HEK293T (cell line): ENCODE results near the gene RBM4B.

Experiments used
- CTCF ChIA-PET: fragments of 350-600 bp; formaldehyde crosslinking; extraction: SDS; loops from one replicate; lab custom pipeline; 2021; ENCODE audit warnings: antibody characterized with exemption, inconsistent platforms; lab: Yijun Ruan, JAX
- POLR2A ChIA-PET: fragments of 350-600 bp; formaldehyde crosslinking; extraction: SDS; loops from one replicate; lab custom pipeline; 2020; ENCODE audit warnings: antibody characterized with exemption, inconsistent platforms; lab: Yijun Ruan, JAX
- DNase-seq: peaks from one replicate; pipeline ENCODE4 v3.0.0; 2012; ENCODE audit warnings: mixed read lengths; ENCODE audit errors: extremely low spot score
- ARNT ChIP-seq: fragments of 450-650 bp; IDR thresholded peaks from 2 replicates; pipeline ENCODE4 v1.6.1; 2017; ENCODE audit warnings: mild to moderate bottlenecking
- BHLHE40 ChIP-seq: fragments of 450-650 bp; IDR thresholded peaks from 2 replicates; pipeline ENCODE4 v1.6.1; 2016; ENCODE audit warnings: mild to moderate bottlenecking, moderate library complexity, borderline replicate concordance
- CTBP1 ChIP-seq: fragments of 450-650 bp; IDR thresholded peaks from 2 replicates; pipeline ENCODE4 v1.6.1; 2016; ENCODE audit warnings: borderline replicate concordance
- ELF4 ChIP-seq: fragments of 450-650 bp; IDR thresholded peaks from 2 replicates; pipeline ENCODE4 v1.6.1; 2017; ENCODE audit warnings: antibody characterized with exemption
- FOXA1 ChIP-seq: fragments of 450-650 bp; IDR thresholded peaks from 2 replicates; pipeline ENCODE4 v1.6.1; 2016; ENCODE audit warnings: mild to moderate bottlenecking
- FOXK2 ChIP-seq: fragments of 450-650 bp; IDR thresholded peaks from 2 replicates; pipeline ENCODE4 v1.6.1; 2016; ENCODE audit warnings: mild to moderate bottlenecking
- FOXM1 ChIP-seq: fragments of 450-650 bp; IDR thresholded peaks from 2 replicates; pipeline ENCODE4 v1.6.1; 2017; ENCODE audit warnings: mild to moderate bottlenecking, borderline replicate concordance
- HDGF ChIP-seq: fragments of 450-650 bp; IDR thresholded peaks from 2 replicates; pipeline ENCODE4 v1.6.1; 2017; ENCODE audit warnings: antibody characterized with exemption, borderline replicate concordance
- L3MBTL2 ChIP-seq: fragments of 450-650 bp; conservative IDR thresholded peaks from 2 replicates; pipeline ENCODE4 v1.6.1; 2016; ENCODE audit warnings: mild to moderate bottlenecking
- LEF1 ChIP-seq: fragments of 450-650 bp; IDR thresholded peaks from 2 replicates; pipeline ENCODE4 v1.6.1; 2017; ENCODE audit warnings: mild to moderate bottlenecking, borderline replicate concordance
- NFRKB ChIP-seq: fragments of 450-650 bp; IDR thresholded peaks from 2 replicates; pipeline ENCODE4 v1.6.1; 2016; ENCODE audit warnings: mild to moderate bottlenecking, moderate library complexity
- PKNOX1 ChIP-seq: fragments of 450-650 bp; IDR thresholded peaks from 2 replicates; pipeline ENCODE4 v1.6.1; 2016
- SP1 ChIP-seq: fragments of 450-650 bp; IDR thresholded peaks from 2 replicates; pipeline ENCODE4 v1.6.1; 2017
- SUZ12 ChIP-seq: fragments of 450-650 bp; IDR thresholded peaks from 2 replicates; pipeline ENCODE4 v1.6.1; 2016; ENCODE audit warnings: mild to moderate bottlenecking
- TARDBP ChIP-seq: fragments of 450-650 bp; IDR thresholded peaks from 2 replicates; pipeline ENCODE4 v1.6.1; 2016
- ZNF384 ChIP-seq: fragments of 450-650 bp; IDR thresholded peaks from 2 replicates; pipeline ENCODE4 v1.6.1; 2016

The RBM4B gene

GRCh38 chr11:66626382-66626781, 51.3 kb downstream of the RBM4B start:
- CTCF ChIA-PET: no interaction called here
- TF ChIP-seq HDGF (no peak), L3MBTL2 (no peak), NFRKB (no peak), FOXM1 (no peak), ZNF384 (no peak), ARNT (no peak), BHLHE40 (no peak), CTBP1 (no peak), LEF1 (no peak), SP1 (no peak), TARDBP (no peak), FOXK2 (no peak), FOXA1 (no peak), ELF4 (no peak), PKNOX1 (no peak), SUZ12 (no peak)
- no peak for DNase-seq
- POLR2A ChIA-PET: interaction anchor here (1.0 to 6.1 kb wide), 2 partner anchors 9 to 34 kb away, joined by 3 to 39 read pairs; partner anchors contain the start of genes CCDC87 and RBM14

- DNase-seq: no peak
- POLR2A ChIA-PET: interaction anchor here (1.5 to 6.1 kb wide), 2 partner anchors 9 kb away, joined by 9 to 39 read pairs; partner anchors contain the start of gene RBM14
- TF ChIP-seq CTBP1: no peak
- CTCF ChIA-PET: no interaction called here
These were observed 51.9 kb downstream of the RBM4B start for GRCh38 chr11:66625752-66626149.

- DNase-seq: no peak
- ChIA-PET CTCF (no interaction called here), POLR2A (interaction anchor here (1.3 to 1.5 kb wide), 2 partner anchors 9 to 13 kb away, joined by 8 to 9 read pairs; partner anchors contain the start of genes RBM14 and RBM4)
- TF ChIP-seq HDGF: no peak
- TF ChIP-seq FOXA1: no peak
- TF ChIP-seq FOXK2: no peak
- TF ChIP-seq CTBP1: no peak
- no peak for TF ChIP-seq ELF4
These were observed 52.5 kb downstream of the RBM4B start for GRCh38 chr11:66625041-66625751.

GRCh38 chr11:66624450-66624849, 53.2 kb downstream of the RBM4B start:
- CTCF ChIA-PET: no interaction called here
- POLR2A ChIA-PET: interaction anchor here (1.3 to 1.5 kb wide), 3 partner anchors 8 to 32 kb away, joined by 4 to 9 read pairs (median 8); partner anchors contain the start of genes CCDC87, RBM14 and RBM4
- TF ChIP-seq LEF1 (no peak), L3MBTL2 (no peak), FOXM1 (no peak), SP1 (no peak), SUZ12 (no peak), TARDBP (no peak), FOXK2 (no peak), HDGF (no peak), BHLHE40 (no peak), ZNF384 (no peak), NFRKB (no peak), FOXA1 (no peak)
- no peak for DNase-seq

GRCh38 chr11:66619080-66619554, 58.6 kb downstream of the RBM4B start:
- CTCF ChIA-PET: interaction anchor here (0.7 kb wide), 1 partner anchor 58 kb away, joined by 3 read pairs; no protein-coding TSS in a partner anchor
- DNase-seq: no peak
- POLR2A ChIA-PET: interaction anchor here (1.1 to 4.4 kb wide), 2 partner anchors 9 to 18 kb away, joined by 3 to 84 read pairs; partner anchors contain the start of gene RBM4
- TF ChIP-seq ELF4 (no peak), BHLHE40 (no peak), FOXA1 (no peak), ZNF384 (no peak), L3MBTL2 (no peak), TARDBP (no peak), LEF1 (no peak), HDGF (no peak), SP1 (no peak), ARNT (no peak), CTBP1 (no peak), FOXM1 (no peak), FOXK2 (no peak), NFRKB (no peak), PKNOX1 (no peak)

GRCh38 chr11:66617155-66617834, 60.4 kb downstream of the RBM4B start:
- TF ChIP-seq TARDBP (no peak), HDGF (no peak), FOXK2 (no peak), ARNT (no peak), CTBP1 (no peak)
- DNase-seq: no peak
- POLR2A ChIA-PET: interaction anchor here (0.6 to 4.4 kb wide), 20 partner anchors 8 to 269 kb away, joined by 3 to 84 read pairs (median 5); partner anchors contain the start of genes ACTN3, BBS1, CCDC87 and CCS
- CTCF ChIA-PET: interaction anchor here (1.2 to 2.0 kb wide), 3 partner anchors 22 to 60 kb away, joined by 3 to 5 read pairs (median 3); partner anchors contain the start of genes CCDC87, CCS, RBM4 and RBM4B
